Stimulated activated CD4-positive, alpha-beta T cell treated with anti-CD3 and anti-CD28 coated beads, Interleukin-4, amount 100 ng/mL, for 48 hours (primary cell): ENCODE measurements around the gene GPATCH2L.

ENCODE experiments used
- DNase-seq, 2 donors: peaks; one replicate each; pipeline ENCODE4 v3.0.0-alpha.2; 2020; ENCODE audit warnings: low read depth in 2 of 2

The GPATCH2L gene

DNA sequence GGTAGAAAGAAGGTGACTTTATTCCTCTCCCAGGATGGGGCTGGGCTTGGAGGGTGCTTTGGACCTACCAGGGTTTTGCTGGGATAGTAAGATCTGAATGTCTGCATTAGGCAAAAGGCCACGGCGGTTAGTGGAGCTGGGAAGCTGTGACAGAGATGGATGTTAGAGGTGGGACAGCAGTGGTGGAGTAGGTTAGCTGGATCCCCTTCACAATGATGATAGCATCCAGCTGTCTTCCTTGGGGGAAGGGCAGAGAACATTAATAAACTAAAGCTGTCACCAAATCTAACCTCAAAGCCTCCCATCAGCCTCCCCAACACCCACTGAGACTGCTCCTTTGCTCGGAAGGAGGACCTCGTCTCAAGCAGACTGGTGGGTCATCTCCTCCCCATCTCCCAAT lies 104.8 kb downstream of the GPATCH2L start:
- no peak for DNase-seq

DNA sequence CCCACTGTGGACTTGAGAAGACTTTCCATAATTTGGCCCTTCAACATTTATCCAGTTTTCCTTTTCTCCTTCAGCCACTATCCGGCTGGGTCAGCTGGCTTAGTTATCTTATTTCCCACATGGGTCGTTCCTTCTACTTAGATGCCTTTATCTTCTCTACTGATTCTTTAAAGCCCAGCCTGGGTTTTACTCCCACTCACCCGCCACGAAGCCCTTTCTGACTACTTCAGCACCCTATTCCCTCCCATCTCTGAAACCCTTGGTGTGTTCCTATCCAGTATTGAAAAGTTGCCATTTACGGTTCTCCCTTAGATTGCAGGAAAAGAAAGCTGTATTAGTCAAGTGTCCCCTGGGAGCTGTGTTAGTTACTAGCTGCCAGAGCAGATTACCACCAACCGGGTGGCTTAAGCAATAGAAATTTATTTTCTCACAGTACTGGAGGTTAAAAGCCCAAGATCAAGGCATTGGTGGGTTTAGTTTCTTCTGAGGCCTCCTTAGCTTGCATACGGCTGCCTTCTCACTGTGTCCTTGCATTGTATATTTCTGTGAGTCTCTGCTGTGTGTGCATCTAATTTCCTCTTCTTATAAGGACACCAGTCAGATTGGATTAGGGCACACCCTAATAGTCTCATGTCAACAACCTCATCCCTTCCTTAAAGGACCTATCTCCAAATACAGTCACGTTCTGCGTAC lies 105.5 kb downstream of the GPATCH2L start:
- DNase-seq = no peak

DNA sequence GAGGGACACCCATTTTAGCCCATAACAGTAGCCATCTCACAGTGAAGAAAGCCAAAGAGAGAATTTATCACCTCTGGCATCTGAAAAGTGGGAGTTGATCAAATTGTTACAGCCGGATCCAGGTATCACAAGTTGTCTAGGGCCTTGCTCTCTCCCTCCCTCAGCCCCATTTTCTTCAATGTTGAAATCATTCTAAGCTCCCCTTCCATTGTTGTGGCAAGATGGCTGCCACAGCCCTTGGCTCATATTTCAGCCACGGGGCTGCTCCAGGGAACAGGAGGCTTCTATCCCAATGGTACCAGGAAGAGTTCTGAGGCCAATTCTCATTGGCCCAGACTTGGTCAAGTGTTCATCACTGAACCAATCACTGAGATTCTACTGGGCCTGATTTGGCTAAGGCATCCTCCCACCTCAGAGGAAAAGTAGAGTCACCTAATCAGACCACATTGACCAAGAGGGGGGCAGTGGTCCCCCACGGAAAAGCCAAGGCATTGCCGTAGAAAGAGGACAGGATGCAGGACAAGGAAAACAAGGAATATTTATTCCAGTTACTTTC lies 106.2 kb downstream of the GPATCH2L start:
- no peak for DNase-seq

DNA sequence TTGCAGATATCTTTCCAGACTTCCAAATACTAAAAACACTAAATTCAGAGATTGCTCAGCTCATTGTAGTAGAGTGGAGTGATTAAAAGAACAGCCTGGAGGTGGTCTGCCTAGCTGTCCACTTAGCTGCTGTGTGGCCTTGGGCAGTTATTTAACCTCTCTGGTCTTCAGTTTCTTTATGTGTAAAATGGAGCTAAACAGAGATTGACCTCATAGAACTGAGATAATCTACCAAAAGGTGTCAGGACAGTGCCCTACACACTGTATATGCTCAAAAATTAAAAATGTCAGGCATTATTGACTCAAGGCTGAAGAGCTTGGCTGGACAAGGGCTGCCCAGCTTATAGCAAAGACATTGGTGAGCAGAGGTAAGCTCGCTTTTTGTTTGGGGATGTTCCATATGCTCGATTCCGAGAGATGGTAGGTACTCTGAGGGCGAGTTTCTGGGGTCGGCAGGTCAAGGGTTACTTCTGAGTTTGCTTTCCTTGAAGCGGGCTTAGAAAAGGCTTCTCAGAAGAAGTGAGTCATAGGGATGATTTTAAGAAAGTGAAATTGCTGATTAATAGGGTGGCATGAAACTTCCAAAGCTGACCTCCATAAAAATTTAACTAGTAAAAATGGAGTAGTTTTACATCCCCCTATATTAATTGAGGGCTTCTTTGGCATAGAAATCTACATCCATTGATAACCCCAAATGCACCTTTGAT lies 107.5 kb downstream of the GPATCH2L start:
- no peak for DNase-seq

DNA sequence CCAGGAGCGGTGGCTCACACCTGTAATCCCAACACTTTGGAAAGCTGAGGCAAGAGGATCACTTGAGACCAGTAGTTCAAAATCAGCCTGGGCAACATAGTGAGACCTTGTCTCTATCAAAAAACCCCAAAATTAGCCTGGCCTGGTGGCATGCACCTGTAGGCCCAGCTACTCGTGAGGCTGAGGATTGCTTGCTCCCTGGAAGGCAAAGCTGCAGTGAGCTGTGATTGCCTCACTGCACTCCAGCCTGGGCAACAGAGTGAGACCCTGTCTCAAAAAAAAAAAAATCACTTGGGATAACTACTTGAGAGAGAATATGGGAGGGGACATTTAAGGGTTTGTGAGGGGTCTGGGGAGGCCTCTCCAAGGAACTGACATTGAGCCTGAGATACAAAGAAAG lies 109.0 kb downstream of the GPATCH2L start:
- DNase-seq = no peak

DNA sequence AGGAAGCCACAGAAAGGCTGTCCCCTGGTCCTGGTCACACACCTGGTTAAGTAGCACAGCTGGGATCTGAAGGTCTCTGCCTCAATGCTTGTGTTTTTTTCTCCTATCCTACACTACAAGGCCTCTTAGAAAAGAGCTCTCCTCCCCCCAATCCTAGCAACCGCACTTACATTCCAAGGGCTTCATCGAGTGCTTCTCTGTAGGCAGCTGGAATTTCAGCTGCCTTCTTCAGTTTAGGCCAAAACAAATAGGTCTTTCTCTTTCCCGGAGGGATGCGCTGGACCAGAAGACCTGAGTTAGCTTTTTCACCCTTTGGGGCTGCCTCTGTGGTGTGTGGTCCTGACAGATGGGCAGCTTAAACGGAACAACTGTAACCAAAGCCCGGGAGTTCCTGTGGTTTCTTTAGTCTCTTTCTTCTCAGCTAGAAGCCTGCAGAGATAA lies 109.7 kb downstream of the GPATCH2L start:
- DNase-seq = no peak

DNA sequence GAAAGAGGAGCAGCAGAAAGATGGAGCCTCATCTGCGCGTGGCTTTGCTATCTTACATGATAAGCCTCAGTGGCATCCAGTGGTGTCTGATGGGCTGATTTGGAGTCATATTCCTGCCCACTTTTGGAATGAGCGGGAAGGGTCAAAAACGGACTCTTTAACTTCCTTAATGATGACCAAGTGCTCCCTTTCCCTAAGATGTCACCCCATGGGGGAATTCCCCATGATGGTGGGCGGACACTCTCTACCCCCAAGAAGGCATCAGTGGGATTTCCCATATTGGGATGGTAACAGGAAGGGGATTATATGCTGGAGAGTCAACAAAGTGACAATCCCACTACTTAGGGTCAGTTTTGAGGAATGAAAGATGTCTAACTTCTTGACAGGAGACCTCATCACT lies 110.9 kb downstream of the GPATCH2L start:
- DNase-seq = no peak
